ENCODE data around the gene UMODL1. TPM values are rescaled to one million over a fixed set of nuclear protein-coding genes. Genes with fewer than 3 reads are reported as not detected.

UMODL1 gene
- total and polyA plus RNA-seq, 2 donors (not counting 1 experiment from before 2014, with no cell fraction given) = not detected

DNA sequence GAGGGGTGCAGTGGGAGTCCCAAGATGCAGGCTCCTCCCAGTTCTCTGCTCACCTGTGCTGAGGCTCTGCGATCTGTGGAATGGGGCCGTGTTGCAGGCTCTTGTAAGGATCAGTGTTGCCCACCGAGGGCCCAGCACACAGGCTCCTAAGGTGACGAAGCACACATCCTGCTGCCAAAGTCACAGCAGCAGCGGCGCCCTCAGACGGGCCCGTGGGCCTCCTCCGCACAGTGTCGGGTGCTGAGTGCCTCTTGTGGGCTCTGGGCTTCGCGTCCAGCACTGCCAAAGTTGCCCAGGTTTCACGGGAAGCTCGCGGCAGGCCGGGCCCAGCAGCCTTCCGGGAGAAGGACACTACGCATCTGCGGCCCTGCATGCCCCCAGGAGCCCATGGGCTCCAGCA lies 75.7 kb downstream of the UMODL1 start:
- H4K20me1 ChIP-seq (ENCODE audit: control insufficient read depth, extremely low read depth, insufficient read depth, low read length) = no peaks in the 10 kb centered on the region
- no peak overlapping the region for H2AFZ ChIP-seq (ENCODE audit: low read length)
- no peaks in the 10 kb centered on the region for H3K4me1 ChIP-seq (ENCODE audit: control insufficient read depth, extremely low read depth, insufficient read depth, low read length)
- H3K9me3 ChIP-seq (ENCODE audit: control insufficient read depth, insufficient read depth, low read depth, low read length) = no peaks in the 10 kb centered on the region
- no peaks in the 10 kb centered on the region for H3K36me3 ChIP-seq (ENCODE audit: control insufficient read depth, insufficient read depth, low read length)
- no peak for DNase-seq (ENCODE audit: low read depth in 2 of 2)
- no peaks in the 10 kb centered on the region for H3K27me3 ChIP-seq (ENCODE audit: control insufficient read depth, insufficient read depth, low read length)
- no peaks in the 10 kb centered on the region for H3K79me2 ChIP-seq (ENCODE audit: control insufficient read depth, insufficient read depth, low read length)
- no peak overlapping the region for H3K27ac ChIP-seq (ENCODE audit: insufficient read depth, low read length)
- TF ChIP-seq, protein P1, sequence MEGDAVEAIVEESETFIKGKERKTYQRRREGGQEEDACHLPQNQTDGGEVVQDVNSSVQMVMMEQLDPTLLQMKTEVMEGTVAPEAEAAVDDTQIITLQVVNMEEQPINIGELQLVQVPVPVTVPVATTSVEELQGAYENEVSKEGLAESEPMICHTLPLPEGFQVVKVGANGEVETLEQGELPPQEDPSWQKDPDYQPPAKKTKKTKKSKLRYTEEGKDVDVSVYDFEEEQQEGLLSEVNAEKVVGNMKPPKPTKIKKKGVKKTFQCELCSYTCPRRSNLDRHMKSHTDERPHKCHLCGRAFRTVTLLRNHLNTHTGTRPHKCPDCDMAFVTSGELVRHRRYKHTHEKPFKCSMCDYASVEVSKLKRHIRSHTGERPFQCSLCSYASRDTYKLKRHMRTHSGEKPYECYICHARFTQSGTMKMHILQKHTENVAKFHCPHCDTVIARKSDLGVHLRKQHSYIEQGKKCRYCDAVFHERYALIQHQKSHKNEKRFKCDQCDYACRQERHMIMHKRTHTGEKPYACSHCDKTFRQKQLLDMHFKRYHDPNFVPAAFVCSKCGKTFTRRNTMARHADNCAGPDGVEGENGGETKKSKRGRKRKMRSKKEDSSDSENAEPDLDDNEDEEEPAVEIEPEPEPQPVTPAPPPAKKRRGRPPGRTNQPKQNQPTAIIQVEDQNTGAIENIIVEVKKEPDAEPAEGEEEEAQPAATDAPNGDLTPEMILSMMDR (conservative IDR thresholded peaks at IDR 0.05 in 1 of 2, IDR thresholded peaks at IDR 0.05 in 1 of 2; ENCODE audit: low read depth in 1 of 2, low read length in 2 of 2) = no peak
- no peak for TF ChIP-seq EZH2 (IDR thresholded peaks at IDR 0.05; ENCODE audit: low read length, missing control alignments)
- H3K4me2 ChIP-seq (ENCODE audit: extremely low read depth, insufficient read depth, low read length) = no peak overlapping the region
- no peak overlapping the region for H3K9ac ChIP-seq (ENCODE audit: insufficient read depth, low read length)
- H3K4me3 ChIP-seq (replicated peaks in 1 of 4; ENCODE audit: control extremely low read depth in 1 of 4, insufficient read depth in 1 of 4, low read depth in 3 of 4, low read length in 4 of 4) = no peak overlapping the region

DNA sequence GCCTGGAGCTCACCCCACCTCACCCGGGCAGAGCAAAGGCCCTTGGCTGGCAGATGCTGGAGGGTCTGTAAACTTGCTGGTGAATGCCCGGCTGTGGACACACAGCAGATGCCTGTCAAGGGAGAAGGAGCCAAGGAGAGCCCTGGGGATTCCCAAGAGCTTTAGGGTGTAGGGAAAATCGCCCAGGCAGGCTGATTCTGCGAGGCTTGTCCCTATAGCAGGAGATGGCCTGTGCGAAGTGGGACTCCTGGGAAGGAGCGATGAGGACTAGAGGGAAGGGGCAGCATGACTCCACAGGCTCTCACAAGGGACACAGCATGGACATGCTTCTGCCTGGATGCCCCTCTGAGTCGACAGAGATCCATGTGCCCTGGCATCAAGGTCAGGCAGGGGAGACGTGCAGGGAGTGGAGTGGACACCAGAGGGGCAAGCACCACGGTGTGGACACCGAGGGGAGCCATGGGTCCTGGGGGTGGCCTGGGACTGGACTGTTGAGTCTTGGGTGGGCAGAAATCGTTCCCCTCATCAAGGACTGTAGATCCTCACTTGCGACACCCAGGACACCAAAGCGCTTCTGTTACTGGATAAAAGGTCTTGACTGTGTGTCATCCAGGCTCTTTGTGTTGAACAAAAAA lies 76.4 kb downstream of the UMODL1 start:
- Histone ChIP-seq H3K4me1 (ENCODE audit: control insufficient read depth, extremely low read depth, insufficient read depth, low read length) (no peaks in the 10 kb centered on the region), H4K20me1 (ENCODE audit: control insufficient read depth, extremely low read depth, insufficient read depth, low read length) (no peaks in the 10 kb centered on the region), H3K9me3 (ENCODE audit: control insufficient read depth, insufficient read depth, low read depth, low read length) (no peaks in the 10 kb centered on the region), H3K36me3 (ENCODE audit: control insufficient read depth, insufficient read depth, low read length) (no peaks in the 10 kb centered on the region), H3K4me3 (replicated peaks in 1 of 4; ENCODE audit: control extremely low read depth in 1 of 4, insufficient read depth in 1 of 4, low read depth in 3 of 4, low read length in 4 of 4) (no peak overlapping the region), H2AFZ (ENCODE audit: low read length) (no peak overlapping the region), H3K79me2 (ENCODE audit: control insufficient read depth, insufficient read depth, low read length) (no peaks in the 10 kb centered on the region), H3K9ac (ENCODE audit: insufficient read depth, low read length) (no peak overlapping the region), H3K27me3 (ENCODE audit: control insufficient read depth, insufficient read depth, low read length) (no peaks in the 10 kb centered on the region), H3K27ac (ENCODE audit: insufficient read depth, low read length) (no peak overlapping the region), H3K4me2 (ENCODE audit: extremely low read depth, insufficient read depth, low read length) (no peak overlapping the region)
- no peak for TF ChIP-seq EZH2 (IDR thresholded peaks at IDR 0.05; ENCODE audit: low read length, missing control alignments)
- TF ChIP-seq, protein P1 (conservative IDR thresholded peaks at IDR 0.05 in 1 of 2, IDR thresholded peaks at IDR 0.05 in 1 of 2; ENCODE audit: low read depth in 1 of 2, low read length in 2 of 2) = no peak
- no peak for DNase-seq (ENCODE audit: low read depth in 2 of 2)

DNA sequence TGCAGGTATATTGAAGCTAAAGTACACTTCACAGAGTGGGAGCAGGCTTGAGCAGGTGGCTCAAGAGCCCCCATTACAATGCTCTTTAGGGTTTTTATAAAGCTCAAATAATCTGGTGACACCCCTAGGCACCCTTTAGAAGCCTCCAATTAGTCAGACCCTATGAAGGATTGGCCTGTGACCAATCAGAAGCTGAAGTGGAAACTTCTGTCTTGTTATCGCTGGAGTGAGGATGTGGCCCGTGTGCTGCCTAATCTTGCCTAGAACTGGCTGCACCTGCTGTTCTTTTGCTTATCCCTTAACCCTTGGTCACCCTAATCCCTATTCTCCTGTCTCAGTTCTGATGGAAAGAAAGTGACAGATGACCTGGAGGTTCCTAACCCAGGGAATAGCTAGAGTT lies 77.0 kb downstream of the UMODL1 start:
- TF ChIP-seq, protein P1 (conservative IDR thresholded peaks at IDR 0.05 in 1 of 2, IDR thresholded peaks at IDR 0.05 in 1 of 2; ENCODE audit: low read depth in 1 of 2, low read length in 2 of 2) = no peak
- TF ChIP-seq EZH2 (IDR thresholded peaks at IDR 0.05; ENCODE audit: low read length, missing control alignments) = no peak
- Histone ChIP-seq H3K4me1 (ENCODE audit: control insufficient read depth, extremely low read depth, insufficient read depth, low read length) (no peaks in the 10 kb centered on the region), H3K27ac (ENCODE audit: insufficient read depth, low read length) (no peak overlapping the region), H2AFZ (ENCODE audit: low read length) (no peak overlapping the region), H3K9me3 (ENCODE audit: control insufficient read depth, insufficient read depth, low read depth, low read length) (no peaks in the 10 kb centered on the region), H3K27me3 (ENCODE audit: control insufficient read depth, insufficient read depth, low read length) (no peaks in the 10 kb centered on the region), H3K79me2 (ENCODE audit: control insufficient read depth, insufficient read depth, low read length) (no peaks in the 10 kb centered on the region), H4K20me1 (ENCODE audit: control insufficient read depth, extremely low read depth, insufficient read depth, low read length) (no peaks in the 10 kb centered on the region), H3K36me3 (ENCODE audit: control insufficient read depth, insufficient read depth, low read length) (no peaks in the 10 kb centered on the region), H3K4me2 (ENCODE audit: extremely low read depth, insufficient read depth, low read length) (no peak overlapping the region), H3K4me3 (replicated peaks in 1 of 4; ENCODE audit: control extremely low read depth in 1 of 4, insufficient read depth in 1 of 4, low read depth in 3 of 4, low read length in 4 of 4) (no peak overlapping the region), H3K9ac (ENCODE audit: insufficient read depth, low read length) (no peak overlapping the region)
- no peak for DNase-seq (ENCODE audit: low read depth in 2 of 2)

All from fibroblast of lung (primary cell).